HG02759 (cell line): ENCODE results near the gene BEND7.

Experiments used
- ATAC-seq: cut with Tn5 transposase; IDR thresholded peaks from one replicate; pipeline ENCODE4 v1.9.1; 2021; ENCODE audit warnings: mild to moderate bottlenecking, moderate library complexity; ENCODE audit not compliant: unreplicated experiment

Gene BEND7

DNA sequence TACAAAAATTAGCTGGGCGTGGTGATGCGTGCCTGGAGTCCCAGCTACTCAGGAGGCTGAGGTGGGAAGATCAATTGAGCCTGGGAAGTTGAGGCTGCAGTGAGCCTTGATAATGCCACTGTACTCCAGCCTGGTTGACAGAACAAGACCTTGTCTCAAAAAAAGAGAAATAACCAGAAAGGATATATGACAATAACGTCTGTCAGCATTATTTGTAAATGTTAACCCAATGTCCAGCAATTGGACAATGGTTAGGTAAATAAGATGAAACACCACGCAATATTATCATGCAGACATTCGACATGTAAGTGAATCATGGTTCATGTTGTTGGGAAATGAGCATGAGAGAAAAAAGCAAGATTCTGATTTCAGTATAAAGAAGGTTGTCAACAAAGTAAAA, 136.1 kb downstream of the BEND7 start:
- ATAC-seq: no peak
